RKO (cell line): ENCODE results near the gene PTCHD1.

Source experiments
- DNase-seq: peaks from one replicate; pipeline ENCODE4 v3.0.0-alpha.2; 2016; ENCODE audit warnings: low spot score

The PTCHD1 gene

DNA sequence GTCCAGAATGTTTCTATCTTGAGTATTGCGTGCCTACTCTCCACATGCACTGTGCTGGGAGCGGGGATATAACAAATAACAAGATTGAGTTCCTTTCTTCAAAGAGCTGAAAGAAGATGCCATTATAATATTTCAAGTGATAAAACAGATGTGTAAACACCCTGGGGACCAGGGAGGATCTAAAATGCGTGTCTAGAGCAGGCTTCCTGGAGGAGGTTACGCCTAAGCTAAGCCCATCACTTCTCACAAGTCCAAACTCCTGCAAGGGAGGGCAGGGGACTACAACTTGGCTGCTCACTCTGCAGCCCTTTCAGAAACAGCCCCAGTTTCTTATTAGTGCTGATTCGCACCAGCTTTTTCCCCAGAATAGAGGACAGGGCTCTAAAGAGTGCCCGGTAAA is 21.5 kb downstream of the PTCHD1 start:
- no peak for DNase-seq

DNA sequence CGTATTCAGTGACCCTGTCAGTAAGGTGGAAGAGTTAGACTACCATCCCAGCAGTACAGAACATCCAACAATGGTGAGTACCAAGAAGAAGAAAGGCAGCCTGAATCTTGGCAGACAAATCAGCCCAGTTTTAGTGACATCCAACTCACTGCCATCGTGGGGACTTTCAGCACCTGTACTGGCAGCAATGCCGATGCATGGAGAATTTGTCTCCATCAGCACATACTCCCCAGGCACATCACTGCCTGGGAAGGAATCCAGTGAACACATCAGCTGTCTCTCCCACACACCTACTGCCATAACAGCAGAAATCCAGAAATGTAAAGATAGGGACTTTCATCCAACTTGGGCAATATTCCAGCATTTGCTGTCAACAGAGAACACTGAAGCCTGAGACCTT is 29.8 kb downstream of the PTCHD1 start:
- DNase-seq: no peak

DNA sequence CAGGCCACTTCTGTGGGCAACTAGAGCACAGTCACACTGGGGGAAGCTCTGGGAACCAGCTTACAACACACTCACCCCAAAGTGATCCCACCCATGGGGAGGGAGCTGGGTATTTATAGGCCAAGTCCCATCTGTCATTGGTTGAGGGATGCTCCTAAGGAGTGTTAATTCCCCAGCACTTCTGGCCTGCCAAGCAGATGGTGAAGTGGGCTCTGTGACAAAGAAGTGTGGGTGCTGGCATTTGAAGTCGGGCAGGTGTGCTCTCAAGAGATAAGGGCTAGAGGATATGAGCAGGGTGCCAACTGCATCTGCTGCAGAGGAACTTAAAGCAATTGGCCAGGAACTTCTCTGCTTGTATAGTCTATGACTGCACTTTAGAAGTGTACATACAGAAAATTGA is 30.9 kb downstream of the PTCHD1 start:
- DNase-seq: no peak

DNA sequence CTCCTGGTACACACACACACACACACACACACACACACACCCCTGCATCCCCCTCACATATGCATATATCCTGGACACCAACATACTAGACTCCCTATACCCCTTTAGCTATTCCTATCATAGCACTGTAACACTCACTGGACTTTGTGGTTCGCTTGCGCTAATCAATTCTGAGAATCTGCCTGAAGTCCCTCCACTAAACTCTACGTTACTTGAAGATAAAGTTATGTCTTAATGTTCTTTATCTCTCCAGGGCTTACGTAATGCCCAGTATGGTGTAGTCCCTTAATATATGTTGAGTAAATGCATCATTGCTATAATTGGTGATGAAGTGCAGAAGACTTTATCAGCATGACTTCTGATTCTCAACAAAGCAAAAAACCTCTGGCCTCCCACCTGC is 32.3 kb downstream of the PTCHD1 start:
- DNase-seq: no peak

DNA sequence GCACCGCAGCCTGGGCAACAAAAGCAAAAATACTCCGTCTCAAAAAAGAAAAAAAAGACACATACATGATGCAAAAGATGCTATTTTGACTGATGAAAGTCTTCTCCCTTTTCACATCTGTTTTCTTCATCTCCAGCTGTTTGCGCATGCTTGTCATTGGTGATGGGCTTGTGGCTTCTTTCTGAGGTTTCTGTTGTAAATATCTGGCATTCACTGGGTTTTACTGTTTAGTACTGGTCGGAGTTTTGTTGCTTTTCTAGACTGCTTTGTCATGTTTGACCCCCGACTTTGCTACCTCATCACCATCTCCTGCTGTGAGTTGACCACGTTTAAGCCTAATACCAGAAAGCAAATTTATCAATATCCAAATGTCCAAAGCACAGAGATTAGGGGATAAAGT is 34.4 kb downstream of the PTCHD1 start:
- no peak for DNase-seq

DNA sequence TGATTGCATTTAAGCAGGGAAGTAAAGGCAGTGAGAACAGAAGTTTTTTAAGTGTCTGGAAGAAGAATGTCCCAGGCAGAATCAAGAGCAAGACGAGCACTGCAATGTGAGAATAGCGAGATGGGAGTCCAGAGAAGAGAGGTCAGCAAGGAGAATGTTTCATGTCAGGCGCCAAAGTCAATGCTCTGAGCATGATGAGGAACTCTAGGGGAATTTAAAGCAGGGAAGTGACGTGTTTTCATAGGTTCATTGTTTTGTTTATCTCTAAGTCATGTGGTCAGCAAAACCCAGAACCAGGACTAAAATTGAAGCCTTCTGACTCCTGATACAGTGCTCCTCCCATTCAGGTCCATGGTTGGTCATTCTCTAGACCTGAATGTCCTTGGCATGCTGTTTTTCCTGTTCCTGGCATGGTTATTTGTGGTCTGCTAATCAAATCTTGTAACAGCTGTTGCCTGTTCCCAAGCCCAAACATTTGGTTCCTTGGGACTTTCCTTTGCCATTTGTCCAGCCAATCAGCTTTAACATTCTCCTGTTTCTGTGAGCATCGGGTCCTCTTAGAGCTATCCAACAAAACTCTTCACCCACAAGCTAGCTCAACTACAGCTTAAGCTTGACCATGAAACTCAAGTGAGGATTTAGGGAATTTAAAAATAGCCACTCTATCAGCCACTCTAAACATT is 37.7 kb downstream of the PTCHD1 start:
- DNase-seq: no peak

DNA sequence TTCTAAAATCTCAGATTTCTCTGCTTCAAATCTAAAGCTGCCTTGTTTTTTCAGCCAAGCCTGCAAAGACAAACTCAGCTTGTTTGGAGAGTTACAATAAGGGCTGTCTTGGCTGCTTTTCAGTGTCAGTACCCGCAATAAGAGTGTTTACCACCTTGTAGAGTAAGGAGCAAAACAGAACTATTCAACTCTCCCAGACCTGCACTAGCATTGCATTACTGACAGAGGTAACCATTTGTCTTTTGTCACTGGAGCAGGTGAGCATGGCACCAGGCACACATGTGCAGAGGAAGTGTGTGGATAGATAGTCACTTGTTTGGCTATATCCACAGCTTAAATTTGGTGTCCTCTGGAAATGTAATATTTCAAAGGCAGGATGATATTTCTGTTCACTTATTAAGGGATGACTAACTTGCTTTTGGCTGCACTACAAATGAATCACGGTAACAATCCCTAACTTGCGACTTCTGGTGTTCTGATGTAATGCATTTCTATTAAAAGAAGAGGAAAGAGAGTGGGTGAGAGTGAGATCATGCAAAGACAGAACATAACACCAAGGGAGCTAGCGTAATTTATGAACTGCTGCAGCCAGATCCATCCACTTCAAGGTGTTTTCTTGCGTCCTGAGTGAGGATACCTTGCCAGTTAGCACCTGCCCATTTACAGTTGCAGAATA is 38.6 kb downstream of the PTCHD1 start:
- peak; percentile 84 for DNase-seq

DNA sequence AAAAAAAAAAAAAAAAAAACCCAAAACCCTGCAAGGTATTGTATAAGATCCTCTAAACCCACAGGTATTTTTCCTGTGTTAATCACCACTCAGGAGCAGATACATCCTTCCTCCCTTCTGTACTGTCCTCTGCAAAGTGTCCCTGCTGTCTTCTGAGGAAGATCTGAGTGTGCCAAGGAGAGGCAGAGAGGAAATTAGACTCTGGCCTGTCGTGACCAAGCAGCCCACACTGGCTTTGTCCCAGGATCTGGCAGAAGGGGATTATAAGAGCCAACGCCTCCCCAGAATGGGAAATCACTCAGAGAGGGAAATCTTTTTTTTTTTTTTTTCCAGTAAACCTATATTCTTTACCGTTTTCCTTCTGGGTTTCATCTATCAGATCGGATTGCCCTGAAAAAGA is 39.6 kb downstream of the PTCHD1 start:
- DNase-seq: no peak

DNA sequence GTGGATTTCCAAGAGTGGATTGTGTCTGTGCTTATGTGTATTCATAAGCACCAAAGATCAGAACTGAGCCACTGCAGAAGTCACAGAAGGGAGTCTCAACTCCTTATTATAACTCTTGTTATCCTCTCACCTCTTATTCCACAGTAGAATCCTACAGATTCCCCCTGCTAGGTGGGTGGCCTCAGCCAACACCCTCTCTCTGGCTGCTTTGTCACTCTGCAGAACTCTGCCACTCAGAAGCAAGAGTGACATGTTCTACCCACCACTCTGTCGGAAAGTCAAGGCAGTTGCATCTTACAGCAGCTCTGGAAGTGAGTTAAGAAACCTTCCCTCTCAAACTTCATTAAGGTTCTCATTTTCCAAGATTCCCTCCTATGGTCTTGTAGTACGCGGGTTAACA is 41.9 kb downstream of the PTCHD1 start:
- DNase-seq: no peak

DNA sequence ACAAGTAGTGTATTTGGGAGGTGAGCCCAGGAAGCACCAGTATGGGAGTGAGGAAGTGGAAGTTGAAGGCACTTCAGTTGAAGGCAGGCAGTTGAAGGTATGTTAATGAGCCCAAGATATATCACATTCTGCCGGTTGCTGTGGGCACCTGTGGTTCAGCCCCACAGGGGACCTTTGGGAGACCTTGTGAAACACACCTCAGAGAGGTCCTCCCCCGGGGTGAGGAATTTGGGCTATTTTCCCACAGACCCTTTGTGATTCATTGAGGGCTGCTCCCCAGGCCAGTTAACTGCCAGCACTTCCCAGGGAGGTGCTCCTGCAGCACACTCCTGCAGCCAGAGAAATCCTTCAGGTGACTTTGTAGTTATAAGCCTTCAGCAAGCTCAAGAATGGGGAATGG is 45.9 kb downstream of the PTCHD1 start:
- no peak for DNase-seq

DNA sequence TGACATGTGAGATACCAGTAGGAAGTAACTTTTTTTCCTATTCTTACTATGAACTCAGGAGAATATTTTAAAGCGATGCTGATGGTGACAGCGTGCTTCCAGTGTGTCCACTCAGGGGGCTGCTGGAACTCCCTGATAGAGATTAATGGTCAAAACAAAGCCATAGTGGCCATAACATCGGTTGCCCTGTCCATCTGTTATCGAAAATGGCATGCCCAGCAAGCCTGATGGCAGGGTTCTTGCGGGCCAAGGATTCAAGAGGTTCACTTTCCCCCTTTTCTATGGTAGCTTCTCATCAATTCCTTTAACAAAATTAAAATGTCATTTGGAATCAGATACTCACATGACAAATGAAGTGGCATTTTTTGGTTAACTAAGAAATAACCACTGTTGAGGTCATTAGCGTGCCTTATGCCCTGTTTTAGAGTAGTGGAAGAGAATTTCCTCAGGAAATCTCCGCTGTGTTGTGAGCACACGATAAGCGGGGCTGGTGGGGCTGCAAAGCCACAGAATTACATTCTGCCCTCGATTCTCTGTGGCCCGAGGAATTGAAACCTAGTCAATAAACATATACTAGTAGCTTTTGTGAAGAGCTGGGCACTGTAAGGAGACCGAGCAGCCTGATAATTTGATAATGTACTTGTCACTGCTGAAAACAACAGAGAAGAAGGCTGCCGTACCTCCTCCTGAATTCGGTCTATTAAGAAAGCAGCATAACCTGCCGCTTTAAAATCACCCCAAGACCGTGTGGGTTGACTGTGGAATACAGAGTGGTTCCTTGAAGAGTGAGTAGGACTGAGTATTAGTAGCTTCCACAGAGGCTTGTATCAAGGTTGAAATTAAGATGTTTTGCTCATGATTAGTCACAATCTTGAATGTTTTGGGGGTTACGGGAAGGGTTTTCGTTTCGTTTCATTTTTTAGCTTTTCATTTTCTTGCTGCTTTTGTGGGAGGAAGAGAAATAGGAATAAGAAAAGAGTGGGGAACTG is 46.7 kb downstream of the PTCHD1 start:
- no peak for DNase-seq

DNA sequence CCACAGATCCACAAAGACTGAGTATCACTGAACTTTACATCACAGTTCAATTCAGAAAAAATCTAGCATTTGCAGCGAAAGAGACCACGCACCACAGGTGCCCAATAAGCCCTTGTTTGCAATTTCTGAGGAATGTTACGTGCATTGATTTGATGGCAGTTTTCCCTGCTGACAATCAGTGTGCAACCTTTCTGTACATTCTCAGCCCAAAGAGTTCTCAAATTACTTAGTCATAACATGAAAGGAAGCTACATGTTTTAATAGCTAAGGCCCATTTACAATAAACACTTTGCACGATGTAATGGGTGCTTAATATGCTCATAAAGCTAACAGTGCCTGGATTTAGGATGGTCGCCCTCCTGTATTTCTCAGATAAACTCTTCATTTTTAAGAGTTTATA is 47.9 kb downstream of the PTCHD1 start:
- no peak for DNase-seq

DNA sequence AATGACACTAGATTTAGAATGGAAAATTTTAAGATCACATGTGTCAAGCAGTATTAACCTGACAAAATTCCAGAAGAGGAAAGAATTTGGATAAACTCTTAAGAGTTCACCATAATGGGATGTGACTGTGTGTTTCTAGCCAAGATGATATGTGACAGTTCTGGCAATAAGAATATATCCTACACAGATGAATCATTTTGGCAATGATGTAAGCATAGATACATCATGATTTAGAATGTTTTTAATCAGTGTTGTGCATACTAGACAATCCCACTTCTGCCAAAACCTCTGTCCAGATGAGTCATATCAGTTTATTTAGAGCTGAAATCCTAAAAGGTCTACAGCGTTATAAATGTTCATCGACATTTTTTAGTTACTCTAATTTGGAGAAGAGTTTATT is 48.8 kb downstream of the PTCHD1 start:
- peak; percentile 19 for DNase-seq

DNA sequence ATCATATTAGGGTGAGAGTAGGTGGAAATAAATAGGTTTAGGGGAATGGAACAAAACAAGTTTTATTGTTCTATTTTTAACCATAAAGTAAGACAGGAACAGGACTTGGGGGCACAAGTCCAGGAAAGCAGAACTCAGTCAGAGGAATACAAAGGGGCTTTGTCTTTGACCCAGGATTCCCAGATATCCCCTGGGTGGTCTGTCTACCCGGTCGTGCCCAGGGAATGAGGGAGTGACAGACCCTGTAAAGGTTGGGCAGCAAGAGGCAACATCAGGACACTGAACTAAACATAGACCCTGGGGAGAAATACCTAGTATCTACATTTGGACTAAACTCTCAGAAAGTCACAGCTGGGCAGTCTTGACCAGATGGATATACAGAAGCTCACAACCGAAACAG is 50.6 kb downstream of the PTCHD1 start:
- no peak for DNase-seq

DNA sequence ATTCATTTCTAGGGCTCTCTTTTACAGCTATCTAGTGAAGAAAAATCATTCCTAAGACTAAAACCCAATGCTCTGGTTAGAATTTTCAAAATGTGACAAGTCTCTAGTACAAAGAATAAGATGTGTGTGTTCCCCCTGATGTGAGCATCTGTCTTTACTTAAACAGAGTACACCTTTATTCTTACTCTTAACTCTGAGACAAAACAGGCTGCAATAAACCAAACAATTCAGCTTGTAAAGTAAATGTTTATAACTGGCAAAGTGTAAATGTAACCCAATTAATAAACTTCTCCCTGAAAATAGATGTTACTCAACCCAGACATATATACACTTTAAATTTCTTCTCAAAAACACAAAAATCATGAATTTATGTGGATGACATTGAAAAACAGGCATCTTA is 51.6 kb downstream of the PTCHD1 start:
- DNase-seq: no peak

DNA sequence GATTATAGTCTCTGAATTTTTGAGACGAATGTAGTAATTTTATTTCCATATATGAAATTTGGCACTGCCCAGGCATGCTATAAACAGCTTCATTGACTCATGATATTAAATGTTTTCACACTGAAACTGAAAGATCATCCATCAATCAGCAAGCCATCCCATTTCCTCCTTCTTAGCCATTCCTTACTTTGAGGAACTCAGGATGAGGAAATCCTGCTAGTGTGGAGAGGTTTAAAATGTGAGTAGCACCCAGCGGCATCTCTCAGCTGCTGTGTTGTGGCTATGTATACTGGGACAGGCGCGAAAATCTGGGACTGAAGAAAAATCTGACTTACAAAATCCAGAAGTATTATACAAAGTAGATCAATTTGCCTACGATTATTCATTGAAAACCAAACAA is 52.1 kb downstream of the PTCHD1 start:
- no peak for DNase-seq

DNA sequence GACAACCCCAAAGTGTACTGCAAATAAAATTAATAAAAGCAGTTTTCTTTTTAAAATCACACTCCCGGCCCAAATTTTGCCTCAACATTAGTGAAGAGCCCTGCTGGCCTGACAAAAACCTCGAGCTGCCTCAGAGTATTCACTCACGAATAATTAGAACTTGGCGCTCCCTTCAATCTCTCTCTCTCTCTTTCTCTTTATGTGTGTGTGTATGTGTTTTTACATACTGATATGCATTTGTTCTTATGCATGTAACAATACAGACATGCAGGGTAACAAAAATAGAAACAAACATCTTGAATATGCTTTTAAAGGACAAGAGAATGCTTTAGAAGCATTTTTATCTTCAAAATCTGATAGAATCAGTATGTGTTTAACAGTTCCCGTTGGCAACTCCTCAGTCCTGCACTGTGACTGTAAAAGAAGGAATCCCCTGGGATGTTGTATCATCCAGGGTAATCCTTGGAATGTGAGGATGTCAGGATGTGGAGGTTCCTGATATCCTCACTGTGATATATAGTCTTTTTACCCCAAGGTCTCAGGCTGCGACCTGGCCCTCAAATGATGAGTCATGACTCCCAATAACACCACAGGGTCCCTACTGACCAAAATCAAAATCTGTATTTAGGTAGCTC is 53.0 kb downstream of the PTCHD1 start:
- DNase-seq: no peak

DNA sequence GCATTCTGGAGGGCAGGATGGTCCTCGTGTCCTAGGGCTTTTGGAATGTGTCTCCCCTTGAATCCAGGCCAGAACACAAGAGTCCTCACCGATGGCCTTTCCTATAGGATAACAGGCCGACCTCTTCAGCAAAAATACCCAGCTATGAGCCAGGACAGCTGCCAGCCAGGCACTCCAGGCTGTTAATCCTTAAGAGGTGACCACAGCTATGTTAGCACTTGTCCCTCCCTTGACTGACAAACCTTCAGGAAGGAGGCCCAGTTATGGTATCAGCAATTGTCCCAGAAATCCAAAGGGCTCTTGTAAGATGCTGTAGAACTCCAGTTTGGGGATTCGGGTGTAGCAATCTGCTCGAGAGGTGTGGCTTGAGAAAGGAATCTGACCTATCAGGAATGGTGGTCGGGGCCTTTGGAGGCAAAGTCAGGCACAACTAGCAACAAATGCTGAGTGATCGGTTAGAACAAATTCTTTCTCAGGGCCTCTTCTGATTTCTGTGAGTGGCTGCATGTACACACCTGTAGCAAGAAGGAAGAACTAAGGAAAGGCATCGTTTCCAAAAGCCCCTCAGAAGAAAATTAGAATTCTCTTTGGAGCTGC is 54.6 kb downstream of the PTCHD1 start:
- DNase-seq: no peak

DNA sequence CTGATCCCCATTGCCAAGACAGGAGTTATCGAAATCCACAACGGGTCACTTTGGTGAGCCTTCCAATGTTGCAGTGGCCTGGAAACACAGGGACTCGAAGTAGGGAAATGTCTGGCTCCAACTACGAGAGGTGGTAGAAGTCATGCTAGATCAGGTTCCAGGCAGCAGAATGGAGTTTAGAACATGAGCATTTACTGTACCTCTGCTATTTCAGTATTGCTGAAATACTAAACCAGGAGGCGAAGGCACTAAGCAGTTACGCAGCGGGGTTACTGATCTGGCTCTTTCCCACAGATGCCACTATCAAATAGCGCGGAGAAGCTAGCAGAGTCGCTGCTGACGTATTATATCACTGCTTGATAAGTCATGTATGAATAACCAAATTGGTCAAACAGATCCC is 56.3 kb downstream of the PTCHD1 start:
- no peak for DNase-seq

DNA sequence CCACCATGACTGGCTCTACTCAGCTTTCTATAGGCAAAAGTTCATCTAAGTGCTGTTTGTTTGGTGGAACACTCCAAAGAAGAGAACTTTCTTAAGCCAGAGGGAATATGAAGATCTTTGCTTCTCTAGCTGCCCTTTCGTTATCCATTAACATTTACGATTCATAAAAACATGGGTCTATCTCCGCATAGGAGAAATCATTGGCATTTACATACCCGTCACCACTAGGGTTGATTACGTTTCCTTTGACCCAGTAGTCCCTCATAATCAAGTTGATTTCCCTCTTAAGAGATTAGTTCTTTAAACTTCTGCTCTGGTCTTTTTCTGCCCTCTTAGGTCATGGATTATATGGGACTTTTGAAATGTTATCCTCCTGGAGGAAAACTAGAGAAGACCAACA is 57.5 kb downstream of the PTCHD1 start:
- no peak for DNase-seq

DNA sequence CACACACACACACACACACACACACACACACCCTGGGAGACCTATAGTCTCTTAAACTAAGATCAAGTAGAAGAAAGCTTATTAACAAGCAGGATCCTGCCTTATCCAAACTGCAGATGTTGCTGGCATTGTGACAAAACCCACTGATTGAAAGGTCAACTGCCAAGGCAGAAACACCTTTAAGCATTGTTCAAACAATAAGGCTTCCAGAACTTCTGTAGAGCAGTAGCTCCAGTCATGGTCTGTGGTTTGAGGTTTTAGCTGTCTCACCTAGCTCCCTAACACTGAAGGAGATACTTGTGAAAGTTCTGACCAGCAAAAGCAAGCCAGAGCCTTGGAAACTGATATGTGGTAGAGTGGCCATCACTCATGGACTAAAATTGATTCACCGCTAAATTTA is 59.8 kb downstream of the PTCHD1 start:
- no peak for DNase-seq

DNA sequence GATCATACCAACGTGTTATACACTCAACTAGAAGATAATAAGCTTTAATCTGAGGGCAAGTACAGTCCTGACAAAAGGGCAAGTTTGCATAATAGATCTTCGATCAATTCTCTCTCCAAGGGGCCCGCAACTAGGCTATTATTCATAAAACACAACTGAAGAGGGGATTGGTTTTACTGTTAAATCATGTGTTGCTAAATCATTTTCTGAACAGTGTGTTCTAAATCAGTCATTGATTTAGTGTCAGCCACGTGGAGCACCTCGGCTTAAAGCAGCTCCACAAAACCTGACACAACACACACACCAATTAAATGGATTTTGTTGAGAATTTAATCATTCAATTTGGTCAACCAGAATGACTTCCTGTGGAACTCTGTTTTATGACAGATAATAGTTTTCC is 61.6 kb downstream of the PTCHD1 start:
- DNase-seq: no peak
